H1 (cell line): ENCODE results near the gene ZNF680.
"Not testable (repeated sequence)": the region's sequence is repeated elsewhere in the genome, so short reads cannot be mapped to it uniquely, and the experiment has no call there.

Experiments
- CBX5 ChIP-seq: fragments of 300-800, 300-1000 bp; sonication (generic); IDR thresholded peaks from 2 replicates; pipeline ENCODE4 v1.7.1; 2016; ENCODE audit warnings: antibody characterized with exemption, low read length, low read depth
- CHD2 ChIP-seq: IDR thresholded peaks from 2 replicates; pipeline ENCODE4 v1.6.1; 2012; ENCODE audit warnings: low read length, improper control_type of control experiment
- GABPA ChIP-seq: IDR thresholded peaks from 2 replicates; pipeline ENCODE4 v1.6.1; 2011; ENCODE audit warnings: mild to moderate bottlenecking, low read length, moderate library complexity, borderline replicate concordance; ENCODE audit not compliant: insufficient read depth
- HDAC6 ChIP-seq: IDR thresholded peaks from one replicate; pipeline ENCODE4 v1.7.1; 2012; ENCODE audit warnings: low read depth, mild to moderate bottlenecking, inconsistent platforms, low read length, moderate library complexity
- JUN ChIP-seq: IDR thresholded peaks from 2 replicates; pipeline ENCODE4 v1.6.1; 2011; ENCODE audit warnings: low read depth, mild to moderate bottlenecking, improper control_type of control experiment, low read length
- KDM5A ChIP-seq: fragments of 200-600 bp; IDR thresholded peaks from 2 replicates; pipeline ENCODE4 v1.7.1; 2012; ENCODE audit warnings: mild to moderate bottlenecking, low read length, inconsistent platforms, mixed read lengths
- MAFK ChIP-seq: IDR thresholded peaks from 2 replicates; pipeline ENCODE4 v1.6.1; 2012; ENCODE audit warnings: low read depth, mild to moderate bottlenecking, improper control_type of control experiment, low read length
- TF ChIP-seq, protein P1 (sequence below), 3 experiments: IDR thresholded peaks; 1 replicate in 2 of 3; 2 replicates in 1 of 3; pipeline versions ENCODE4 v1.5.1 to v1.6.1; 2011; ENCODE audit warnings: low read length in 3 of 3, mild to moderate bottlenecking in 3 of 3, inconsistent platforms in 2 of 3, low read depth in 1 of 3, moderate library complexity in 1 of 3; ENCODE audit not compliant: insufficient read depth in 1 of 3; ENCODE audit errors: control extremely low read depth in 1 of 3

DNA sequence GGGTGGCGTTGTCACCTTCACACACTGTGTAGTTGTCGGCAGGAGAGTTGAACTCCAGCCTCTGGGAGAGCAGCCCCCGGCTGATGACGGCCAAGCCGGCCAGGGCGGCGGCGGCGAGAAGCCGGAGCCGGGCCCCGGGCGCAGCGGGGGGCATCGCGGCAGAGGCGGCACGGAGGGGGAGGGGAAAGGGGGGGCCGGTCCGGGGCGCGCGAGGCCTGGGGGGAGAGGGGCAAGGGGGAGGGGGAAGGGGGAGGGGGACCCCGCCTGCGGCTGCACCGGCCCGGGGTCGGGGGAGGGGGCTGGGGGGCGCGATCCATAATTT, 7.4 kb upstream of the ZNF680 start:
- TF ChIP-seq GABPA, JUN, HDAC6, KDM5A, CHD2, MAFK, CBX5: not testable (repeated sequence)
- TF ChIP-seq, protein P1, sequence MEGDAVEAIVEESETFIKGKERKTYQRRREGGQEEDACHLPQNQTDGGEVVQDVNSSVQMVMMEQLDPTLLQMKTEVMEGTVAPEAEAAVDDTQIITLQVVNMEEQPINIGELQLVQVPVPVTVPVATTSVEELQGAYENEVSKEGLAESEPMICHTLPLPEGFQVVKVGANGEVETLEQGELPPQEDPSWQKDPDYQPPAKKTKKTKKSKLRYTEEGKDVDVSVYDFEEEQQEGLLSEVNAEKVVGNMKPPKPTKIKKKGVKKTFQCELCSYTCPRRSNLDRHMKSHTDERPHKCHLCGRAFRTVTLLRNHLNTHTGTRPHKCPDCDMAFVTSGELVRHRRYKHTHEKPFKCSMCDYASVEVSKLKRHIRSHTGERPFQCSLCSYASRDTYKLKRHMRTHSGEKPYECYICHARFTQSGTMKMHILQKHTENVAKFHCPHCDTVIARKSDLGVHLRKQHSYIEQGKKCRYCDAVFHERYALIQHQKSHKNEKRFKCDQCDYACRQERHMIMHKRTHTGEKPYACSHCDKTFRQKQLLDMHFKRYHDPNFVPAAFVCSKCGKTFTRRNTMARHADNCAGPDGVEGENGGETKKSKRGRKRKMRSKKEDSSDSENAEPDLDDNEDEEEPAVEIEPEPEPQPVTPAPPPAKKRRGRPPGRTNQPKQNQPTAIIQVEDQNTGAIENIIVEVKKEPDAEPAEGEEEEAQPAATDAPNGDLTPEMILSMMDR (IDR thresholded peaks at IDR 0.05; ENCODE audit: control extremely low read depth in 1 of 3, insufficient read depth in 1 of 3, low read depth in 1 of 3, low read length in 3 of 3), result not testable (repeated sequence)
